Right lobe of liver (tissue), 6 donors: ENCODE data around the gene NUDT1. TPM values are rescaled to one million over a fixed set of nuclear protein-coding genes. Genes with fewer than 3 reads are reported as not detected.

Source experiments
- ATAC-seq, 4 donors: fragments of 200-7000 bp; cut with Tn5 transposase; one replicate each; pipeline ENCODE4 v1.9.1; 2020; ENCODE audit warnings: mild to moderate bottlenecking in 4 of 4, moderate library complexity in 4 of 4
- DNase-seq, 3 donors: peaks; one replicate each; pipeline ENCODE4 v3.0.0-alpha.2; 2020
- H3K27ac ChIP-seq, 3 donors: fragments of 200-600 bp; one replicate each; pipeline ENCODE4 v1.8.0; 2022
- H3K27me3 ChIP-seq, 2 donors: fragments of 200-600 bp; one replicate each; pipeline ENCODE4 v1.8.0; 2022
- H3K36me3 ChIP-seq, 4 donors: fragments of 200-600 bp; sonication (generic) in 1 of 4; one replicate each; pipeline versions ENCODE4 v1.5.1 to v1.8.0; 2017 to 2022; ENCODE audit warnings: control low read depth in 1 of 4
- H3K4me1 ChIP-seq, 4 donors: fragments of 200-600 bp; sonication (generic) in 1 of 4; one replicate each; pipeline versions ENCODE4 v1.5.1 to v1.8.0; 2017 to 2022; ENCODE audit warnings: control low read depth in 1 of 4
- H3K4me3 ChIP-seq, 3 donors: fragments of 200-600 bp; one replicate each; pipeline ENCODE4 v1.8.0; 2022
- H3K9me3 ChIP-seq, 4 donors: fragments of 200-600 bp; sonication (generic) in 1 of 4; one replicate each; pipeline versions ENCODE4 v1.5.1 to v1.8.0; 2017 to 2022; ENCODE audit warnings: control low read depth in 1 of 4
- CTCF ChIP-seq, 4 donors: fragments of 200-600 bp in 3 of 4; fragments of 450-650 bp in 1 of 4; IDR thresholded peaks; one replicate each; pipeline versions ENCODE4 v1.5.1 to v1.8.0; 2016 to 2022; ENCODE audit warnings: antibody characterized with exemption in 4 of 4, mild to moderate bottlenecking in 2 of 4
- POLR2A ChIP-seq: fragments of 450-650 bp; IDR thresholded peaks from one replicate; pipeline ENCODE4 v1.6.1; 2017; ENCODE audit warnings: antibody characterized with exemption, mild to moderate bottlenecking
- WGBS: methylation state at CpG from one replicate; pipeline ENCODE4 v1.1.6; 2018; ENCODE audit warnings: low coverage, low lambda C conversion rate; ENCODE audit not compliant: insufficient coverage; ENCODE audit errors: missing lambda C conversion rate; 5-methylcytosine and 5-hydroxymethylcytosine counted together
- intact Hi-C, 2 donors: fragments of 100-400 bp; cut with DNase I; formaldehyde crosslinking; loops; one replicate each; pipeline versions ENCODE4 v1.11.2 to v1.14.1; 2022
- total RNA-seq, 6 experiments: library from RNA; depleted of rRNA in 2 of 6; stranded (reverse); fragments of >200 nt in 2 of 6; fragmentation: NEBNext Ultra II Directional in 3 of 6; extraction: Animal tissue kit (Norgen Biotek cat#: 25700) in 3 of 6; gene quantifications; one replicate each; pipeline versions ENCODE4 v1.1.0 to v1.2.4, GENCODE V29; 2016 to 2023
- donor health status: DM: no; HTN: yes; CAD: no.
- donor health status: DM: no; HTN: no; CAD: no.
- donor health status: DM: no; HTN: no; CAD: no.
- donor health status: DM: no; HTN: yes; CAD: no.
- donor health status: DM: no; HTN: yes; CAD: no.

NUDT1 gene
- total RNA-seq, 6 experiments from 2014 or later = 1.6 to 4.1 (median 2.3) TPM

DNA sequence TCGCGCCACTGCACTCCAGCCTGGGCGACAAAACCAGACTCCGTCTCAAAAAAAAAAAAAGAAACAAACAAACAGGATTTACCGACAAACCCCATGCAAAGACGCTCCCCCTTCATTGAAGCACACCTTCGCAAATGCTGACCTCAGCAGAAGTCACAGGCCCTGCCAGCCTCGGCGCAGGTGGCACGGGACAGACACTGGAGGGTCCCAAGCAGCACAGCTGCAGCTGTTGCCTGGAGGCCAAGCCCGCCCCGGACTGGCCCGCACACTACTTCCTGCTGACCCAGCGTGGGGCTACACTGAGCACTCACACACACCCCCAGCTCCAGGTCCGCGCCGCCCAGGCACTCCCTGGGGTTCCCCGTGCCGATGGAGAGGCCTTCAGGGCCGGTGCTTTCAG lies 41.0 kb downstream of the NUDT1 start:
- intact Hi-C loops = no loop called here

DNA sequence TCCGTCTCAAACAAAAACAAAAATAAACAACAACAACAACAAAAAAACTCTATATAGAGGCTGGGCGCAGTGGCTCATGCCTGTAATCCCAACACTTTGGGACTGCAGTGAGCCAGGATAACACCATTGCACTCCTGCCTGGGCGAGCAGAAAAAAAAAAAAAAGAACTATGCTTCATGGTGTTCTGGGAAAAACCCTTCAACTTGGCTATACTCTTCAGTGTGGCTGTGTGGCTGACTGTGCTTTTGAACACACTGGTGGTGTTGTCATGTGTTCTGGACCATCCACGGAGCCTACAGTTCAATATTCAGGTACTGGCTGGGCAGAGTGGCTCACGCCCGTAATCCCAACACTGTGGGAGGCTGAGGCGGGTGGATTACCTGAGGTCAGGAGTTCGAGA lies 45.7 kb downstream of the NUDT1 start:
- no peak for TF ChIP-seq CTCF (IDR thresholded peaks at IDR 0.05)
- TF ChIP-seq POLR2A = no peak
- H3K4me3 ChIP-seq = no peak overlapping the region
- H3K36me3 ChIP-seq = no peaks in the 10 kb centered on the region
- H3K27me3 ChIP-seq = no peaks in the 10 kb centered on the region
- H3K4me1 ChIP-seq = no peaks in the 10 kb centered on the region
- DNase-seq (no peak), ATAC-seq (no peak)
- H3K9me3 ChIP-seq = no peaks in the 10 kb centered on the region
- no peak overlapping the region for H3K27ac ChIP-seq
- WGBS = 79% methylated on average over 3 of the region's 8 CpGs
- intact Hi-C loops = no loop called here

More for the DNA sequence above, 41.0 kb downstream of the NUDT1 start:
- Histone ChIP-seq H3K36me3 (no peaks in the 10 kb centered on the region), H3K4me1 (peaks cover 0 to 10% (median 3%) of the 10 kb centered on the region in 4 donors), H3K4me3 (no peak overlapping the region), H3K27ac (no peak overlapping the region), H3K27me3 (no peaks in the 10 kb centered on the region), H3K9me3 (no peaks in the 10 kb centered on the region)
- TF ChIP-seq CTCF (IDR thresholded peaks at IDR 0.05) = no peak
- no peak for TF ChIP-seq POLR2A
- ATAC-seq (peak in 2 of 4 donors; percentile 28 to 63), DNase-seq (no peak)
- 100% methylated on average over 2 of the region's 20 CpGs for WGBS

DNA sequence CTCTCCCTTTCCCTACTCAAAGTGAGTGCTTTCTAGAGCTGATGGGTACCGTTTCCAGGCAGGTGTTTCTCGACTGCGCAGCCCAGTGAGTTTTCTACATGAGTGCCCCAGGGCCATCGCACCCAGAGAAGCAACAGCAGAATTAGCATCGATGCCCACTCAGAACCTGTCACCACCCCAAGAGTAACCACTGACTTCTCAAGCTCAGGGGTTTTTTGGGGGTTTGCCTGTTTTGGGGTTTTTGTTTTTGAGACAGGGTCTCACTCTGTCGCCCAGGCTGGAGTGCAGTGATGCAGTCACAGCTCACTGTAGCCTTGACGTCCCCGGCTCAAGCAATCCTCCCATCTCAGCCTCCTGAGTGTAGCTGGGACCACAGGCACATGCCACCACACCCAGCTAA lies 46.5 kb downstream of the NUDT1 start:
- 90% methylated on average over 7 of the region's 8 CpGs for WGBS
- ATAC-seq (no peak), DNase-seq (no peak)
- Histone ChIP-seq H3K27me3 (no peaks in the 10 kb centered on the region), H3K4me1 (no peaks in the 10 kb centered on the region), H3K9me3 (no peaks in the 10 kb centered on the region), H3K36me3 (no peaks in the 10 kb centered on the region), H3K27ac (no peak overlapping the region), H3K4me3 (no peak overlapping the region)
- intact Hi-C loops = no loop called here
- TF ChIP-seq POLR2A (no peak), CTCF (IDR thresholded peaks at IDR 0.05) (no peak)

GRCh38 chr7:2289111-2289586 lies 47.1 kb downstream of the NUDT1 start:
- 93% methylated on average over 8 of the region's 20 CpGs for WGBS
- no peaks in the 10 kb centered on the region for H3K4me1 ChIP-seq
- no peaks in the 10 kb centered on the region for H3K27me3 ChIP-seq
- H3K9me3 ChIP-seq = no peaks in the 10 kb centered on the region
- DNase-seq (no peak), ATAC-seq (no peak)
- H3K36me3 ChIP-seq = no peaks in the 10 kb centered on the region
- no peak overlapping the region for H3K27ac ChIP-seq
- intact Hi-C loops = no loop called here
- TF ChIP-seq POLR2A (no peak), CTCF (IDR thresholded peaks at IDR 0.05) (no peak)
- no peak overlapping the region for H3K4me3 ChIP-seq

GRCh38 chr7:2289621-2290020 lies 47.6 kb downstream of the NUDT1 start:
- Histone ChIP-seq H3K36me3 (no peaks in the 10 kb centered on the region), H3K9me3 (no peaks in the 10 kb centered on the region), H3K27ac (no peak overlapping the region), H3K4me1 (no peaks in the 10 kb centered on the region), H3K4me3 (no peak overlapping the region), H3K27me3 (no peaks in the 10 kb centered on the region)
- ATAC-seq = no peak
- intact Hi-C loops = no loop called here
- TF ChIP-seq POLR2A (no peak), CTCF (IDR thresholded peaks at IDR 0.05) (no peak)
- no peak for DNase-seq
- 79% methylated on average over 7 of the region's 13 CpGs for WGBS
